ENCODE data around the gene ST3GAL3.

- TF ChIP-seq POLR2AphosphoS5 (IDR thresholded peaks at IDR 0.05; ENCODE audit: low read depth, low read length) (no peak), SIN3A (IDR thresholded peaks at IDR 0.05; ENCODE audit: borderline replicate concordance, insufficient read depth, low read length) (no peak), REST (IDR thresholded peaks at IDR 0.05; ENCODE audit: insufficient read depth in 1 of 2, low read depth in 2 of 2, low read length in 2 of 2) (no peak)
Measured at GRCh38 chr1:43669878-43670277, 37.5 kb upstream of the ST3GAL3 start.

Measured in PFSK-1 (cell line).